HepG2 (cell line): ENCODE data around the gene AXIN1. TPM values are rescaled to one million over a fixed set of nuclear protein-coding genes. Genes with fewer than 3 reads are reported as not detected.

Experiments used
- HNRNPH1 ChIP-seq: fragments of 200-400 bp; formaldehyde crosslinking; optimal IDR thresholded peaks from 2 replicates; pipeline ENCODE3; 2017; ENCODE audit warnings: mild to moderate bottlenecking, low read depth, low read length
- MATR3 ChIP-seq: sonication (generic); formaldehyde crosslinking; IDR thresholded peaks from 2 replicates; pipeline ENCODE4 v1.4.0; 2020; ENCODE audit warnings: missing genetic modification reagents
- MIER3 ChIP-seq: IDR thresholded peaks from 2 replicates; pipeline ENCODE4 v1.6.1; 2016; ENCODE audit warnings: missing compliant biosample characterization, borderline replicate concordance
- MTF1 ChIP-seq: sonication (generic); formaldehyde crosslinking; IDR thresholded peaks from 2 replicates; pipeline ENCODE4 v1.5.0; 2020; ENCODE audit warnings: missing genetic modification reagents
- NCOA1 ChIP-seq: sonication (generic); formaldehyde crosslinking; IDR thresholded peaks from 2 replicates; pipeline ENCODE4 v1.9.0; 2021; ENCODE audit warnings: missing genetic modification reagents
- NFE2 ChIP-seq: sonication (generic); formaldehyde crosslinking; IDR thresholded peaks from 2 replicates; pipeline ENCODE4 v1.4.0; 2020; ENCODE audit warnings: missing genetic modification reagents
- NR2F6 ChIP-seq, 2 experiments: IDR thresholded peaks; 2 replicates each; pipeline ENCODE4 v1.6.1; 2016; ENCODE audit warnings: antibody characterized with exemption in 1 of 2, mild to moderate bottlenecking in 1 of 2
- PHF8 ChIP-seq: sonication (generic); formaldehyde crosslinking; IDR thresholded peaks from 2 replicates; pipeline ENCODE4 v1.5.0; 2020; ENCODE audit warnings: missing genetic modification reagents
- RELA ChIP-seq: sonication (generic); formaldehyde crosslinking; IDR thresholded peaks from 2 replicates; pipeline ENCODE4 v1.4.0; 2020; ENCODE audit warnings: missing genetic modification reagents
- SAP130 ChIP-seq: IDR thresholded peaks from 2 replicates; pipeline ENCODE4 v1.6.1; 2016; ENCODE audit warnings: low read depth
- SIN3A ChIP-seq: IDR thresholded peaks from 2 replicates; pipeline ENCODE4 v1.6.1; 2011; ENCODE audit warnings: low read depth, mild to moderate bottlenecking, control low read depth, low read length, borderline replicate concordance
- SIX4 ChIP-seq: sonication (generic); formaldehyde crosslinking; IDR thresholded peaks from 2 replicates; pipeline ENCODE4 v1.4.0; 2020; ENCODE audit warnings: missing genetic modification reagents
- STAT5B ChIP-seq: sonication (generic); formaldehyde crosslinking; IDR thresholded peaks from 2 replicates; pipeline ENCODE4 v1.4.0; 2020; ENCODE audit warnings: missing genetic modification reagents
- YY1 ChIP-seq: IDR thresholded peaks from 2 replicates; pipeline ENCODE4 v1.6.1; 2011; ENCODE audit warnings: low read length, low read depth, moderate library complexity, mild to moderate bottlenecking; ENCODE audit not compliant: insufficient read depth, insufficient replicate concordance
- ZNF124 ChIP-seq: sonication (generic); formaldehyde crosslinking; IDR thresholded peaks from 2 replicates; pipeline ENCODE4 v1.4.0; 2020; ENCODE audit warnings: missing genetic modification reagents
- ZNF251 ChIP-seq: sonication (generic); formaldehyde crosslinking; IDR thresholded peaks from 2 replicates; pipeline ENCODE4 v1.9.0; 2021; ENCODE audit warnings: mild to moderate bottlenecking, missing genetic modification reagents
- ZNF350 ChIP-seq: sonication (generic); formaldehyde crosslinking; IDR thresholded peaks from 2 replicates; pipeline ENCODE4 v1.4.0; 2020; ENCODE audit warnings: mild to moderate bottlenecking, low read depth, missing genetic modification reagents, borderline replicate concordance
- ZNF367 ChIP-seq: sonication (generic); formaldehyde crosslinking; IDR thresholded peaks from 2 replicates; pipeline ENCODE4 v1.4.0; 2020; ENCODE audit warnings: missing genetic modification reagents, borderline replicate concordance
- ZNF484 ChIP-seq: sonication (generic); formaldehyde crosslinking; IDR thresholded peaks from 2 replicates; pipeline ENCODE4 v1.5.1; 2020; ENCODE audit warnings: mild to moderate bottlenecking, low read depth, missing genetic modification reagents, borderline replicate concordance
- polyA plus RNA-seq, 8 experiments: library from polyadenylated mRNA; depleted of rRNA in 3 of 8; stranded (reverse) in 7 of 8; unstranded in 1 of 8; fragments of >200 nt; fragmentation: Illumina TruSeq in 4 of 8; extraction: Trizol in 4 of 8; gene quantifications; 2 replicates each; pipeline versions ENCODE4 v1.2.1 to v1.2.3, GENCODE V29; 2011 to 2016; ENCODE audit warnings: low read depth in 4 of 8, missing spikeins in 1 of 8, mixed read lengths in 1 of 8; ENCODE audit not compliant: insufficient read depth in 1 of 8
- total RNA-seq, 5 experiments: library from RNA; depleted of rRNA; stranded (reverse); fragments of >200 nt; fragmentation: Illumina TruSeq; extraction: Trizol; gene quantifications; 2 replicates each; pipeline ENCODE4 v1.2.3, GENCODE V29; 2016; ENCODE audit warnings: low read depth in 1 of 5
- TF ChIP-seq, protein P1 (sequence below): sonication (generic); formaldehyde crosslinking; IDR thresholded peaks from 2 replicates; pipeline ENCODE4 v1.9.0; 2021; ENCODE audit warnings: missing genetic modification reagents, borderline replicate concordance
- TF ChIP-seq, protein P2 (sequence below): sonication (generic); formaldehyde crosslinking; IDR thresholded peaks from 2 replicates; pipeline ENCODE4 v1.8.0; 2022; ENCODE audit warnings: missing genetic modification reagents, mild to moderate bottlenecking, moderate library complexity, borderline replicate concordance
- TF ChIP-seq, protein P3 (sequence below): sonication (generic); formaldehyde crosslinking; IDR thresholded peaks from 2 replicates; pipeline ENCODE4 v1.8.0; 2022; ENCODE audit warnings: mild to moderate bottlenecking, missing genetic modification reagents, borderline replicate concordance
- TF ChIP-seq, protein P4 (sequence below): sonication (generic); formaldehyde crosslinking; IDR thresholded peaks from 2 replicates; pipeline ENCODE4 v1.4.0; 2020; ENCODE audit warnings: missing genetic modification reagents

AXIN1 gene
- total and polyA plus RNA-seq, 2 of the 13 experiments (the other 11 are each of a cell fraction or from before 2014, with no cell fraction given), result 24.0 to 26.0 TPM

DNA sequence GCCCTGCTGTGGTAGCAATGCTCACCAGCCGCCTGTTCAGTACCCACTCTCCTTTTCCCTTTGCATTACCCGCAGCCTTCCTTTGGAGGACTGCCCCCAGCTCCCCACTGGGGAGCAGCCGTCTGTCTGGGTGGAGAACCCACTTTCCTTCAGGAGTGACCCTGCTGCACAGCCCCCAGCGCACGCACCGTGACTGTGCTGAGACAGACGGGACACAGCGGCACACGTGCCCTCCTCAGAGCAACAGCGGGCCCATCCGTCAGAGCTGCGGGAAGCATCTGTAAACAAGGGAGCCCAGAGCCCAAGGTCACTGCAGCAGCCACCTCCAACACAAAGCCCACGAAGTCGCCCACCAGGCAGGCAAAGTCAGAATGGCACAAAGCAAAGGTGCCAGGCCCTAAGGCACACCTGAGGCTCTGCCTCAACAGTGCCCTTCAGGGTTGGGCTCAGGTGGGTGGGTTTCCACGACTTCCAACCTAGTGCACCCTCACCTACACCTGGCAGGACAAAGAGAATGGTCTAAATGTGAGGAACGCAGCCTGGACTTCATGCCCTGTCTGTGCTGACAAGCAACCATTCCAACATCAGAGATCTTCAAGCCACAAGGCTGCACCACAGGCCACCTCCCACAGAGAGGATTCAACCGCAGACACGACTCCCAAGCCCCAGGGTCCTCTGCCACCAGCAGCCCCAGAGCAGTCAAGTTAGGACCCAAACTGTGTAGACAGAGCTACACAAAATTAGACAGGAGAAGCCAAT is 9.9 kb downstream of the AXIN1 start (continued):
- TF ChIP-seq, protein P1, sequence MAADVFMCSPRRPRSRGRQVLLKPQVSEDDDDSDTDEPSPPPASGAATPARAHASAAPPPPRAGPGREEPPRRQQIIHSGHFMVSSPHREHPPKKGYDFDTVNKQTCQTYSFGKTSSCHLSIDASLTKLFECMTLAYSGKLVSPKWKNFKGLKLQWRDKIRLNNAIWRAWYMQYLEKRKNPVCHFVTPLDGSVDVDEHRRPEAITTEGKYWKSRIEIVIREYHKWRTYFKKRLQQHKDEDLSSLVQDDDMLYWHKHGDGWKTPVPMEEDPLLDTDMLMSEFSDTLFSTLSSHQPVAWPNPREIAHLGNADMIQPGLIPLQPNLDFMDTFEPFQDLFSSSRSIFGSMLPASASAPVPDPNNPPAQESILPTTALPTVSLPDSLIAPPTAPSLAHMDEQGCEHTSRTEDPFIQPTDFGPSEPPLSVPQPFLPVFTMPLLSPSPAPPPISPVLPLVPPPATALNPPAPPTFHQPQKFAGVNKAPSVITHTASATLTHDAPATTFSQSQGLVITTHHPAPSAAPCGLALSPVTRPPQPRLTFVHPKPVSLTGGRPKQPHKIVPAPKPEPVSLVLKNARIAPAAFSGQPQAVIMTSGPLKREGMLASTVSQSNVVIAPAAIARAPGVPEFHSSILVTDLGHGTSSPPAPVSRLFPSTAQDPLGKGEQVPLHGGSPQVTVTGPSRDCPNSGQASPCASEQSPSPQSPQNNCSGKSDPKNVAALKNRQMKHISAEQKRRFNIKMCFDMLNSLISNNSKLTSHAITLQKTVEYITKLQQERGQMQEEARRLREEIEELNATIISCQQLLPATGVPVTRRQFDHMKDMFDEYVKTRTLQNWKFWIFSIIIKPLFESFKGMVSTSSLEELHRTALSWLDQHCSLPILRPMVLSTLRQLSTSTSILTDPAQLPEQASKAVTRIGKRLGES (CRISPR knock-in tag), result no peak; the same call in 1 of the 2 replicates
- TF ChIP-seq YY1, result peak; percentile 20
- peak; percentile 82; the same call in 1 of the 2 replicates for TF ChIP-seq ZNF350 (CRISPR knock-in tag)
- TF ChIP-seq SIN3A, result no peak; the same call in 1 of the 2 replicates
- no peak for TF ChIP-seq SIX4 (CRISPR knock-in tag)
- TF ChIP-seq MTF1 (CRISPR knock-in tag), result no peak
- TF ChIP-seq, protein P2, sequence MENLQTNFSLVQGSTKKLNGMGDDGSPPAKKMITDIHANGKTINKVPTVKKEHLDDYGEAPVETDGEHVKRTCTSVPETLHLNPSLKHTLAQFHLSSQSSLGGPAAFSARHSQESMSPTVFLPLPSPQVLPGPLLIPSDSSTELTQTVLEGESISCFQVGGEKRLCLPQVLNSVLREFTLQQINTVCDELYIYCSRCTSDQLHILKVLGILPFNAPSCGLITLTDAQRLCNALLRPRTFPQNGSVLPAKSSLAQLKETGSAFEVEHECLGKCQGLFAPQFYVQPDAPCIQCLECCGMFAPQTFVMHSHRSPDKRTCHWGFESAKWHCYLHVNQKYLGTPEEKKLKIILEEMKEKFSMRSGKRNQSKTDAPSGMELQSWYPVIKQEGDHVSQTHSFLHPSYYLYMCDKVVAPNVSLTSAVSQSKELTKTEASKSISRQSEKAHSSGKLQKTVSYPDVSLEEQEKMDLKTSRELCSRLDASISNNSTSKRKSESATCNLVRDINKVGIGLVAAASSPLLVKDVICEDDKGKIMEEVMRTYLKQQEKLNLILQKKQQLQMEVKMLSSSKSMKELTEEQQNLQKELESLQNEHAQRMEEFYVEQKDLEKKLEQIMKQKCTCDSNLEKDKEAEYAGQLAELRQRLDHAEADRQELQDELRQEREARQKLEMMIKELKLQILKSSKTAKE (CRISPR knock-in tag), result peak; percentile 71; the same call in 1 of the 2 replicates
- TF ChIP-seq SAP130 (CRISPR knock-in tag), result peak; percentile 89
- no peak for TF ChIP-seq ZNF251 (CRISPR knock-in tag)
- TF ChIP-seq ZNF124, result no peak
- peak; percentile 54; the same call in 1 of the 2 replicates for TF ChIP-seq MIER3
- no peak for TF ChIP-seq PHF8
- TF ChIP-seq HNRNPH1, result no peak
- TF ChIP-seq, protein P3, sequence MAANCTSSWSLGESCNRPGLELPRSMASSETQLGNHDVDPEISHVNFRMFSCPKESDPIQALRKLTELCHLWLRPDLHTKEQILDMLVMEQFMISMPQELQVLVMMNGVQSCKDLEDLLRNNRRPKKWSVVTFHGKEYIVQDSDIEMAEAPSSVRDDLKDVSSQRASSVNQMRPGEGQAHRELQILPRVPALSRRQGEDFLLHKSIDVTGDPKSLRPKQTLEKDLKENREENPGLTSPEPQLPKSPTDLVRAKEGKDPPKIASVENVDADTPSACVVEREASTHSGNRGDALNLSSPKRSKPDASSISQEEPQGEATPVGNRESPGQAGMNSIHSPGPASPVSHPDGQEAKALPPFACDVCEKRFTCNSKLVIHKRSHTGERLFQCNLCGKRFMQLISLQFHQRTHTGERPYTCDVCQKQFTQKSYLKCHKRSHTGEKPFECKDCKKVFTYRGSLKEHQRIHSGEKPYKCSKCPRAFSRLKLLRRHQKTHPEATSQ (CRISPR knock-in tag), result no peak
- TF ChIP-seq ZNF484 (CRISPR knock-in tag), result no peak
- no peak for TF ChIP-seq RELA (CRISPR knock-in tag)
- TF ChIP-seq NFE2 (CRISPR knock-in tag), result no peak
- TF ChIP-seq ZNF367 (CRISPR knock-in tag), result no peak
- 0 out of 2 replicates have a peak, but pooled peaks have one; percentile 72 for TF ChIP-seq STAT5B (CRISPR knock-in tag)
- TF ChIP-seq NR2F6 (IDR thresholded peaks at IDR 0.05), result no peak
- TF ChIP-seq NR2F6 (CRISPR knock-in tag; IDR thresholded peaks at IDR 0.05), result peak; percentile 72
- no peak for TF ChIP-seq MATR3 (CRISPR knock-in tag)
- TF ChIP-seq, protein P4, sequence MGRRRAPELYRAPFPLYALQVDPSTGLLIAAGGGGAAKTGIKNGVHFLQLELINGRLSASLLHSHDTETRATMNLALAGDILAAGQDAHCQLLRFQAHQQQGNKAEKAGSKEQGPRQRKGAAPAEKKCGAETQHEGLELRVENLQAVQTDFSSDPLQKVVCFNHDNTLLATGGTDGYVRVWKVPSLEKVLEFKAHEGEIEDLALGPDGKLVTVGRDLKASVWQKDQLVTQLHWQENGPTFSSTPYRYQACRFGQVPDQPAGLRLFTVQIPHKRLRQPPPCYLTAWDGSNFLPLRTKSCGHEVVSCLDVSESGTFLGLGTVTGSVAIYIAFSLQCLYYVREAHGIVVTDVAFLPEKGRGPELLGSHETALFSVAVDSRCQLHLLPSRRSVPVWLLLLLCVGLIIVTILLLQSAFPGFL, result no peak
- TF ChIP-seq NCOA1 (CRISPR knock-in tag), result no peak
